ENCODE results near the gene SCML1. TPM values are rescaled to one million over a fixed set of nuclear protein-coding genes. Genes with fewer than 3 reads are reported as not detected.

The SCML1 gene
- total RNA-seq, 1 donor from 2014 or later: 4.0 TPM

GRCh38 chrX:17735406-17735805, 1.9 kb upstream of the SCML1 start:
- no peak for DNase-seq (ENCODE audit: low read depth)
- TF ChIP-seq, protein P1, sequence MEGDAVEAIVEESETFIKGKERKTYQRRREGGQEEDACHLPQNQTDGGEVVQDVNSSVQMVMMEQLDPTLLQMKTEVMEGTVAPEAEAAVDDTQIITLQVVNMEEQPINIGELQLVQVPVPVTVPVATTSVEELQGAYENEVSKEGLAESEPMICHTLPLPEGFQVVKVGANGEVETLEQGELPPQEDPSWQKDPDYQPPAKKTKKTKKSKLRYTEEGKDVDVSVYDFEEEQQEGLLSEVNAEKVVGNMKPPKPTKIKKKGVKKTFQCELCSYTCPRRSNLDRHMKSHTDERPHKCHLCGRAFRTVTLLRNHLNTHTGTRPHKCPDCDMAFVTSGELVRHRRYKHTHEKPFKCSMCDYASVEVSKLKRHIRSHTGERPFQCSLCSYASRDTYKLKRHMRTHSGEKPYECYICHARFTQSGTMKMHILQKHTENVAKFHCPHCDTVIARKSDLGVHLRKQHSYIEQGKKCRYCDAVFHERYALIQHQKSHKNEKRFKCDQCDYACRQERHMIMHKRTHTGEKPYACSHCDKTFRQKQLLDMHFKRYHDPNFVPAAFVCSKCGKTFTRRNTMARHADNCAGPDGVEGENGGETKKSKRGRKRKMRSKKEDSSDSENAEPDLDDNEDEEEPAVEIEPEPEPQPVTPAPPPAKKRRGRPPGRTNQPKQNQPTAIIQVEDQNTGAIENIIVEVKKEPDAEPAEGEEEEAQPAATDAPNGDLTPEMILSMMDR (IDR thresholded peaks at IDR 0.05; ENCODE audit: insufficient read depth, low read length, poor library complexity, severe bottlenecking): no peak
- Histone ChIP-seq H3K36me3 (ENCODE audit: control insufficient read depth, insufficient read depth, low read length) (no peaks in the 10 kb centered on the region), H3K27me3 (ENCODE audit: control insufficient read depth, insufficient read depth, low read length) (no peaks in the 10 kb centered on the region), H3K4me3 (ENCODE audit: low read depth, low read length) (no peak overlapping the region)

DNA sequence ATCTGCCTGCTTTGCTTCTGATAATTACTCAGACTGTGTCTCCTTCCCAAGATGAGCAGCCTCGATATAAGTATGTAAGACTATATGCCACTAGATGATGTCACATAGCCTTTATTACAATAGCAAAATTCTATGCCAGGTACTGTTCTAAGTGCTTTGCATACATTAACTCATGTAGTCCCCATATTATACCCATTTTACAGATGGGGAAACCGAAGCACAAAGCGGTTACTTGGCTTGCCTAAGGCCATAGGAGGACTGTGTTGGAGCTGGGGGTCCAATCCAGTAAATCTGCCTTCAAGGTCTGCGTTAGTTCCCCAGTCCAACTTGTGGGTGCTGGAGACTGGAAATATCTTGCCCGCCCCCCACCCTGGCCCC, 826 bp upstream of the SCML1 start:
- TF ChIP-seq, protein P1 (IDR thresholded peaks at IDR 0.05; ENCODE audit: insufficient read depth, low read length, poor library complexity, severe bottlenecking): no peak
- Histone ChIP-seq H3K4me3 (ENCODE audit: low read depth, low read length) (peak overlapping the region; percentile 33), H3K36me3 (ENCODE audit: control insufficient read depth, insufficient read depth, low read length) (no peaks in the 10 kb centered on the region)

GRCh38 chrX:17737710-17737985, 355 bp downstream of the SCML1 start:
- no peak for DNase-seq (ENCODE audit: low read depth)
- Histone ChIP-seq H3K27me3 (ENCODE audit: control insufficient read depth, insufficient read depth, low read length) (no peaks in the 10 kb centered on the region), H3K4me3 (ENCODE audit: low read depth, low read length) (peak overlapping the region; percentile 67), H3K36me3 (ENCODE audit: control insufficient read depth, insufficient read depth, low read length) (no peaks in the 10 kb centered on the region)
- TF ChIP-seq, protein P1 (IDR thresholded peaks at IDR 0.05; ENCODE audit: insufficient read depth, low read length, poor library complexity, severe bottlenecking): no peak

More for the DNA sequence above, 826 bp upstream of the SCML1 start:
- H3K27me3 ChIP-seq (ENCODE audit: control insufficient read depth, insufficient read depth, low read length): no peaks in the 10 kb centered on the region
- no peak for DNase-seq (ENCODE audit: low read depth)

DNA sequence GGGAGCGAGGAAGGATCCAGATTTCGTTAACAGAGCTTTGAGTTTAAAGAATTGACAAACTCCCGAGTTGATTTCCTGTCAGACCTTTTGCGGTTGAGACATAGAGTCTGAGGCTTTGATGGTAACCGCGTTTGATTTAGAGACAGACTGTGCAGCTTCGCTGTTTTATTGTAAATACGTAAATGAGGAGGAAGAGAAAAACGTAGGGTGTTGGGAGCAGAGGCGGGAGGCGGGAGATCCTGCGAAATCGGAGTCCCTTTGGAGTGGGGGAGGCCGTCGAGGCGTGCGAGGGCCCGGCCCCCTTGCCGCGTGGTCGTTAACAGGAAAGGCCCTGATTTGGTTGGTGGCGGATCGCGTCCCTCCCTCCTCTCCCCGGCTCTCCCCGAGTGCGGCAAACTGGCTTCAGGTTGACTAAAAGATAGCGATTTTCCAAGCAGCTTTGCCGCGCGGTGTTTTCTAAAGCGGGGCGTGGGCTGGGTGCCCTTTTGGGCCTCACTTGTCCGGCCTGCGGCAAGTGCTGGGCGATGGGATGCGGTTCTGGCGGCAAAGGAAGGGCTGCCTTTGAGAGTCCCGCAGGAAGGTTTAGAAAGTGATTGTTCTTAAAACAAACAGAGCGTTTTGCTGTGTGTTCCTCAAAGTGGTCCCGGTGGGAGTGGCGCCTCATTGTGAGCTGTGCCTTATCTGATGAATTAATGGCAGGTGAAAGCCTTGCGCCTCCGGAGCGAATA, 857 bp downstream of the SCML1 start:
- Histone ChIP-seq H3K36me3 (ENCODE audit: control insufficient read depth, insufficient read depth, low read length) (no peaks in the 10 kb centered on the region), H3K4me3 (ENCODE audit: low read depth, low read length) (peak overlapping the region; percentile 67), H3K27me3 (ENCODE audit: control insufficient read depth, insufficient read depth, low read length) (no peaks in the 10 kb centered on the region)
- TF ChIP-seq, protein P1 (IDR thresholded peaks at IDR 0.05; ENCODE audit: insufficient read depth, low read length, poor library complexity, severe bottlenecking): no peak
- DNase-seq (ENCODE audit: low read depth): no peak

DNA sequence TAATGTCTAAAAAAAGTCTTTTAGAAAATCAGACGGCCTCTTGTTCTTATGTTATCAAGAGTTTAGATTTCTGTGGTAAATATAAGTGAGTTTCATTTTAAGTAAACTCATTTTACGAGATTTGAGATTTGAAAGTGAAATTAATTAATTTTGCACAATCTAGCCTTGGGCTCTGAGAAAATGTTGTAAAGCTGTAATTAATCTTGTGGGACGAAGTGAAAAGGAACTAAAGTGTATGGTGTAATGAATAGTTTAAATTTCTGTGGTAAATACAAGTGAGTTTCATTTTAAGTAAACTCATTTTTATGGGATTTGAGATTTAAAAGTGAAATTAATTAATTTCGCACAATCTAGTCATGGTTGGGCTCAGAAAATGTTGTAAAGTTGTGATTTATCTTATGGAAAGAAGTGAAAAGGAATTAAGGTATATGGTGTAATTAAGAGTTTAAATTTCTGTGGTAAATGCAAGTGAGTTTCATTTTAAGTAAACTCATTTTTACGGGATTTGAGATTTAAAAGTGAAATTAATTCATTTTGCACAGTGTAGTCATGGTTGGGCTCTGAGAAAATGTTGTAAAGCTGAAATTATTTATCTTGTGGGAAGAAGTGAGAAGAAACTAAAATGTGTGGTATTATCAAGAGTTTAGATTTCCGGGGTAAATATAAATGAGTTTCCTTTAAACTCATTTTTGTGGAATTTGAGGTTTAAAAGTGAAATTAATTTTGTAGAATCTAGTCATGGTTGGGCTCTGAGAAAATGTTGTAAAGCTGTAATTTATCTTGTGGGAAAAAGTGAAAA, 1.6 kb downstream of the SCML1 start:
- H3K27me3 ChIP-seq (ENCODE audit: control insufficient read depth, insufficient read depth, low read length): no peaks in the 10 kb centered on the region
- H3K4me3 ChIP-seq (ENCODE audit: low read depth, low read length): peak overlapping the region; percentile 67
- H3K36me3 ChIP-seq (ENCODE audit: control insufficient read depth, insufficient read depth, low read length): no peaks in the 10 kb centered on the region
- TF ChIP-seq, protein P1 (IDR thresholded peaks at IDR 0.05; ENCODE audit: insufficient read depth, low read length, poor library complexity, severe bottlenecking): no peak
- DNase-seq (ENCODE audit: low read depth): no peak

Measured in kidney epithelial cell (primary cell).